ENCODE results near the gene MAU2.
"Not testable (repeated sequence)": the region's sequence is repeated elsewhere in the genome, so short reads cannot be mapped to it uniquely, and the experiment has no call there.

The MAU2 gene

DNA sequence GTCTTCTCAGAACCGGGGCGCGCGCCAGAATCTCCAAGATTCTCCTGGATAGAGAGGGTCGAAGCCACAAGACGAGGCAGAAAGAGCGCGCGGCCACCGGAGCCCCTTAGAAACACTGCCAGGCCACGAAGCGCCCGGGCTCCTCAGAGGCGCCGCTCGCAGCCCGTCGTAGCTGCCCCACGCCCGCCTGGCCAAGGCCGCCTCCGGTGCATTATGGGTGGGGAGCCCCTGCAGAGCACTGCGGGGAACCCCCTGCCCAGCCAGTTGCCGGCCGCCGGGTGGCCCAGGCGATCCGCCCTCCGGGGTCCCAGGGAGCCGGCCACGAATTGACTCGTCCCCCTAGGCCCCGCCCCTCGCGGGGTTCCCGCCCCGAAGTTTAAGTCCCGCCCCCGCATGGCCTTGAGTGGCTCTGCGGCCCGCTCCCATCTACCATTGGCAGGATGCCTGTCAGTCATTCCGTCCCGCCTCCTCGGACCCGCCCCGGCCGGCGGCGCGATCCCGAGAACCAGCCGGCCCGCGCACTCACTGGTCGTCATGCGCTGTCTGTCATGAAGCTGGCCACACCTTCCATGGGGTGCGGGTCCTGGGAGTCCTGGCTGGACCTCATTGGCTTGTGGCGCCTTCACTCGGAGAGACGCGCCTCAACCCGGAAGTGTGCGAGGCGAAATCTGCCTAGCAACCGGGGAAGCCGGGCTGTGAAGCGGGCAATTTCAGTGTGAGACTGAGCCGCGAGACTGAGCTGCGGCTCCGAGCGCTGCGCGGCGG lies 64.7 kb downstream of the MAU2 start:
- DNase-seq (ENCODE audit: low spot score): peak; percentile 99

DNA sequence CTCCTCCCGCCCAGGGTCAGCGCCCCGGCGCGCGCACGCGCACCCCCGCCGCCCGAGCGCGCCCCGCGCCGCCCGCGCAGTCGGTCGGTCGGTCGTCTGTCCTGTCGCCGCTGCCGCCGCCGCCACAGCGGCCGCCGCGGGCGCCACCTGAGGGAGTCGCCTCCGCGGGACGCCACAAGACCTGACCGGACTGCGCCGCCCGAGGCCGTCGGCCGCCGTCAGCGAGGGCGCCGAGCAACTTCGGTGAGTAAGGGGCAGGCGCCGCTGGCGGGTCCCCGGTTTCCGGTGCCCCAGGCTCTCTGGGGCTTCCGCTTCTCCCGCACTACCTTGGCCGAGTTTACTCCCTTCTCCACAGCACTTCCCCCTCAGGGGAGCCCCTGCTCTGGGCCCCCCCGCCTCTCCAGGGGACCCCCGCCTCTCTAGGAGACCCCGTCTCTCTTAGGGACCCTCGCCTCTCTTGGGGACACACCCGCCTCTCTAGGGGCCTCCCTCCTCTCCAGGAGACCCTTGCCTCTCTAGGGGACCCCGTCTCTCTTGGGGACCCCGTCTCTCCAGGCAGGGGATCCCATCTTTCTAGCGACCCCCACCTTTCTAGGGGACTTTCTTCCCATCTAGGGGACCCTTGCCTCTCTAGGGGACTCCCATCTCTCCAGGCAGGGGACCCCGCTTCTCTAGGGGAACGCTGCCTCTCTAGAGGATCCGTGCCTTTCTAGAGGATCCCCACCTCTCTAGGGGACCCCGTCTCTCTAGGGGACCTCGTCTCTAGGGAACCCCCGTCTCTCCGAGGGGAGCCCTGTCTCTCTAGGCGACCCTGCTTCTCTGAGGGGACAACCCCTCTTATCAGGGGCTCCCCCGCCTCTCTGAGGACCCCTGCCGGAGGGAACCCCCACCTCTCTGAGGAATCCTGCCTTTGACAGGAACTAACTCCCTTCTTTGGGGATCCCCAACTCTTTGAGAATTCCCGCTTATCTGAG lies 65.6 kb downstream of the MAU2 start:
- DNase-seq (ENCODE audit: low spot score): no peak

DNA sequence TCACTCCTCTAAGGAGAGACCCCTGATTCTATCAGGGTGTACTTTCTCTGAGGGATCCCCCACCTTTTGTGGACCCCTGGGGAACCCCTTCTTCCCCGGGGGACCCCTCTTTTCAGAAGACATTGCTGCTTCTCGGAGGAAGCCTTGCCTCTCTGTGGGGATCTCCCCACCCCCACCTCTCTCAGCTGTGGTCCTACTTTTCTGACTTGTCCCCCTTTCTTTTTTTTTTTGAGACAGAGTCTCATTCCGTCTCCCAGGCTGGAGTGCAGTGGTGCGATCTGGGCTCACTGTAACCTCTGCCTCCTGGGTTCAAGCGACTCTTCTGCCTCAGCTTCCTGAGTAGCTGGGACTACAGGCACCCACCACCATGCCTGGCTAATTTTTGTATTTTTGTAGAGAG lies 66.5 kb downstream of the MAU2 start:
- no peak for DNase-seq (ENCODE audit: low spot score)

GRCh38 chr19:19388568-19389555 lies 68.2 kb downstream of the MAU2 start:
- no peak for DNase-seq (ENCODE audit: low spot score)

- DNase-seq (ENCODE audit: low spot score): not testable (repeated sequence)
These were observed 69.1 kb downstream of the MAU2 start for GRCh38 chr19:19389683-19390082.

DNA sequence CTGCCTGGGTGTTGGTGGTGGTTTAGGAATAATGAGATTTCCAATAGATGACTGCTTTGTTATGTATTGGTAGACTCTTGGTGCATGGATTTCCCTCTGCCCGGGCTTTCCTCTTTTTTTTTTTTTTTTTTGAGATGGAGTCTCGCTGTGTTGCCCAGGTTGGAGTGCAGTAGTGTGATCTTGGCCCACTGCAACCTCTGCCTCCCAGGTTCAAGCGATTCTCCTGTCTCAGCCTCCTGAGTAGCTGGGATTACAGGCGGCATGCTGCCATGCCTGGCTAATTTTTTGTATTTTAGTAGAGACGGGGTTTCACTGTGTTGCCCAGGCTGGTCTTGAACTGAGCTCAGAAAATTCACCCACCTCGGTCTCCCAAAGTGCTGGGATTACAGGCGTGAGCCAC lies 73.7 kb downstream of the MAU2 start:
- DNase-seq (ENCODE audit: low spot score): not testable (repeated sequence)

GRCh38 chr19:19399733-19400433 lies 79.3 kb downstream of the MAU2 start:
- DNase-seq (ENCODE audit: low spot score): no peak

- DNase-seq (ENCODE audit: low spot score): no peak
These were observed 82.2 kb downstream of the MAU2 start for GRCh38 chr19:19402656-19403372.

DNA sequence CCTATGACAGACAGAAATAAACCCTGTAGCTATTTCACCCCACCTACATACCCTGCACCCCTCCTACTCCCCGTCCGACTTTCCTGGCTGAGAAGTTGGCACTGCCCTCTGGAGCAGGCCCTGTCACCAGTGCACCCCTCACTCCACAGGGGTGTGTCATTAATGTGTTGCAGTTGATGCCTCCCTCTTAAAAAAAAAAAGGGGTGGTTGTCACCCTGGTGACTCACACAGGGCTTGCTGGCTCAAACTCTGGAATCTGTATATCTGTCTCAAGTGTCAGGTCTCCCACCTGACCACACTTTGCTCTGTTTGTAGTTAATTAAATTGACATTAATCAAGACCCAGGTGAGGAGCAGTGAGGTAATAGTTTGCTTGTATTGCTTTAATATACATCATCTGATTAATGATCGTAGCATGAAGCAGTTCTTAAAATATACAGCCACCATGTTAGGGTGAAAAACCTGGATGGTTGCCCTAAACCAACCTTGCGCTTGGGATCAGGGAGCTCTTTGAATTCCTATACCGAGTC lies 82.8 kb downstream of the MAU2 start:
- peak; percentile 63 for DNase-seq (ENCODE audit: low spot score)

GRCh38 chr19:19404879-19405860 lies 84.5 kb downstream of the MAU2 start, which contains the start of gene GATAD2A:
TSS of gene GATAD2A (plus strand) at chr19:19405675. CDS start at chr19:19465346, 59,671 bp downstream.
- peak; percentile 93 for DNase-seq (ENCODE audit: low spot score)

DNA sequence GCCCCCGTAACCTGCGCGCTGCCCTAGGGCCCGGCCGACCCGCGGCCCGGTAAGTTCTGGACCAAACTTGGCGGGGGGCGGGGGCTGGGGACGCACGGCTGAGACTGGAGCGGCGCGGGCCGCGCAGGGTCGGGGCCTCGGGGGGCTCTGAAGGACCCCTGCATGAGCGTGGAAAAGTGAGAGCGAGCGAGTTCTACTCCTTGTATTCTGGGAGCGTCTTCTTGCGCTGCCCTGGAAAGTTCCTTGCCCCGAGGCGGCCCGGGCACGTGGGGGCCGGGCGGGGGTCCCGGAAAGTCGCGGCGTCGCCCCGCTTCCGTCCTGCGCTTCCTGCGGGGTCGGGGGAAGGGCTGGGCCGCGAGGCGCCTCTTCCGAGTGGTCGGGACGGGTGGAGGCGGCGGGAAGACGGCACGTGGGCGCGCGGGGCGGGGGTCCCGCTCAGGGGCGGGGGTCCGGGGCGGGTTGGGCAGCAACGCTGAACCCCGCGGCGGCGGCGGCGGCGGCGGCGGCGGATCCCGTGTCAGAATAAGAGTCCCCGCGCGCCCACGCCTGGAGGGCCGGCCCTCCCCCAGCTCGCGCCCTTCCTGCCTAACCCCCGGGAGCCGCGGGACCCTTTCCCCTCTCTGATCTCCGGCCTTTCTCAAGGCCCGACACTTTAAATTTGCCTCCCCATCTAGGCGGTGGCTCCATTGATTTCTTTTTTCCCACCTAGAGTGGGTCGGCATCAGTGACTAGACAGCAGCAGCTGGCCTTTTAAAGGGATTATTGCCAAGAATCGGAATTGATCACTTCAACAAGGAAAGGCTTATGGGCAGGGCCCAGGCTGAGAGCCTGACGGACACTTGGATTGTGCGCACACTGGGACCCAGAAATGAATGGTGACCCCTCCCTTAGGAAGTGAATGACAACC lies 85.6 kb downstream of the MAU2 start:
- peak; percentile 27 for DNase-seq (ENCODE audit: low spot score)

DNA sequence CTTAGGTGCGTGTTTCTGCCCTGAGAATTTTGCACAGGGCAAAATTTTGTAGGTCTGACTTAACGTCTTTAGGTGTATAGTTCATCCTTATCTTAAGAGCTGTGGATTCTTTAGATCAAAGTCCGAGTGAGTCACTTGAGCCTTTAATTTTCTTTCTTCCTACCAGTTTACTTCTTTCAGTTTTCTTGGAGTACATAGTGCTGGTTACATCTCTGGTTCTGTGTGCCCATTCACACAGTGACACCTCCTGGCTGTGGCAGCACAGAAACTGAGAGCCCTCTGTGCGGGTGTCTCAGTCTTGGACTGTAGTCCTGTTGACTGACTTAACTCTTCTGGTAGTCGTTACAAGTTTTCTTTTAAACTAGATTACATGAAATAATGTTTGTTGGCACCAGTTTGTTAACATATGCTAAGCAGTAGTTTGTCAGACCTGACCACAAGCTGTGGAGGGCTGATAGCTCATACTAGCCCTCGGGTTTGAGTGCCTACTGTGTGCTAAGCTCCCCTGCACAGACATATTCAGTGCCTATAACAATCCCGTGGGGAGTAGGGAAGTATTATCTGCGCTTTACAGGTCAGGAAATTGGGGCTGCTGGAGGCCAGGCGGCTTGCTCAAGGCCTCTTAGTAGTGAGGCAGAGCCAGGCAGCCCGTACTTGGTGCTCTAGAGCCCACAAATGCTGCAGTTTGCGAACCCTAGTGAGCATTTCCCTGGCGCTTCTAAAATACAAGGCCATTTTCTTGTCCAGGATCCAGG lies 86.4 kb downstream of the MAU2 start:
- DNase-seq (ENCODE audit: low spot score): peak; percentile 74

DNA sequence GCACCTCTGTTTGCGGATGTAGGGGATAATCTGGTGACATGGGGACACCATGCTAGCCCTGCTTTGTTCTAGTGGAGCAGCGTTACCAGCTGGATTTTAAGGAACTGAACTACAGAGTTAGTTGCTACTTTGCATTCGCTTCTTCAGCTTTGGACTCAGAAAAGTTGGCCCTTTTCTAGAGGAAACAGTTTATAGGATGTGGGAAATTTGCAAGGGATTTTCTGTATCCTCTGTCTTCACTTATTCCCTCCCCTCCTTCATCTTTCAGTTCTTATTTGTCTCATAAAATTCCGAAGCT lies 87.0 kb downstream of the MAU2 start:
- no peak for DNase-seq (ENCODE audit: low spot score)
